Measurements from ENCODE around the gene MED12.

Gene MED12

DNA sequence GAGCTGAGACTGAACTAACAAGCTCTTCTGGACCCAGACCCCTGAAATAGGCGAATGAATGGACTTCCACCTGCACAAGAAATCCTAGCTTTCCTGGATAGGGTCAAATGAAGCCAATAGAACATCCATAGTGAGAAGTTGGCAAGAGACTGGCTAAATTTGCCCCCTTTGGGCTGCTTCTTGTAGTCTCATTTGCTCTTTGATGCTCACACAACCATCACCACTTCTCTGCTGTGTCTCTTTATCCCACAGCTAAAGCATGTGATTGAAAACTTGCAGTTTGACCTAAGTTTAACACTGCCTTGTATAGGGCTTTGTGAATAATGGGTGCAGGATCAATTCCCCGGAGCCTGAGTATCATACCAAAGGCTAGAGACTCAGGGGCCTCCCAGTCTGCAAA, 64.5 kb downstream of the MED12 start:
- no peak for TF ChIP-seq POLR2AphosphoS5 (IDR thresholded peaks at IDR 0.05; ENCODE audit: low read depth)
- TF ChIP-seq, protein P1, sequence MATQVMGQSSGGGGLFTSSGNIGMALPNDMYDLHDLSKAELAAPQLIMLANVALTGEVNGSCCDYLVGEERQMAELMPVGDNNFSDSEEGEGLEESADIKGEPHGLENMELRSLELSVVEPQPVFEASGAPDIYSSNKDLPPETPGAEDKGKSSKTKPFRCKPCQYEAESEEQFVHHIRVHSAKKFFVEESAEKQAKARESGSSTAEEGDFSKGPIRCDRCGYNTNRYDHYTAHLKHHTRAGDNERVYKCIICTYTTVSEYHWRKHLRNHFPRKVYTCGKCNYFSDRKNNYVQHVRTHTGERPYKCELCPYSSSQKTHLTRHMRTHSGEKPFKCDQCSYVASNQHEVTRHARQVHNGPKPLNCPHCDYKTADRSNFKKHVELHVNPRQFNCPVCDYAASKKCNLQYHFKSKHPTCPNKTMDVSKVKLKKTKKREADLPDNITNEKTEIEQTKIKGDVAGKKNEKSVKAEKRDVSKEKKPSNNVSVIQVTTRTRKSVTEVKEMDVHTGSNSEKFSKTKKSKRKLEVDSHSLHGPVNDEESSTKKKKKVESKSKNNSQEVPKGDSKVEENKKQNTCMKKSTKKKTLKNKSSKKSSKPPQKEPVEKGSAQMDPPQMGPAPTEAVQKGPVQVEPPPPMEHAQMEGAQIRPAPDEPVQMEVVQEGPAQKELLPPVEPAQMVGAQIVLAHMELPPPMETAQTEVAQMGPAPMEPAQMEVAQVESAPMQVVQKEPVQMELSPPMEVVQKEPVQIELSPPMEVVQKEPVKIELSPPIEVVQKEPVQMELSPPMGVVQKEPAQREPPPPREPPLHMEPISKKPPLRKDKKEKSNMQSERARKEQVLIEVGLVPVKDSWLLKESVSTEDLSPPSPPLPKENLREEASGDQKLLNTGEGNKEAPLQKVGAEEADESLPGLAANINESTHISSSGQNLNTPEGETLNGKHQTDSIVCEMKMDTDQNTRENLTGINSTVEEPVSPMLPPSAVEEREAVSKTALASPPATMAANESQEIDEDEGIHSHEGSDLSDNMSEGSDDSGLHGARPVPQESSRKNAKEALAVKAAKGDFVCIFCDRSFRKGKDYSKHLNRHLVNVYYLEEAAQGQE (IDR thresholded peaks at IDR 0.05; ENCODE audit: insufficient replicate concordance, low read depth) = no peak
- TF ChIP-seq, protein P2, sequence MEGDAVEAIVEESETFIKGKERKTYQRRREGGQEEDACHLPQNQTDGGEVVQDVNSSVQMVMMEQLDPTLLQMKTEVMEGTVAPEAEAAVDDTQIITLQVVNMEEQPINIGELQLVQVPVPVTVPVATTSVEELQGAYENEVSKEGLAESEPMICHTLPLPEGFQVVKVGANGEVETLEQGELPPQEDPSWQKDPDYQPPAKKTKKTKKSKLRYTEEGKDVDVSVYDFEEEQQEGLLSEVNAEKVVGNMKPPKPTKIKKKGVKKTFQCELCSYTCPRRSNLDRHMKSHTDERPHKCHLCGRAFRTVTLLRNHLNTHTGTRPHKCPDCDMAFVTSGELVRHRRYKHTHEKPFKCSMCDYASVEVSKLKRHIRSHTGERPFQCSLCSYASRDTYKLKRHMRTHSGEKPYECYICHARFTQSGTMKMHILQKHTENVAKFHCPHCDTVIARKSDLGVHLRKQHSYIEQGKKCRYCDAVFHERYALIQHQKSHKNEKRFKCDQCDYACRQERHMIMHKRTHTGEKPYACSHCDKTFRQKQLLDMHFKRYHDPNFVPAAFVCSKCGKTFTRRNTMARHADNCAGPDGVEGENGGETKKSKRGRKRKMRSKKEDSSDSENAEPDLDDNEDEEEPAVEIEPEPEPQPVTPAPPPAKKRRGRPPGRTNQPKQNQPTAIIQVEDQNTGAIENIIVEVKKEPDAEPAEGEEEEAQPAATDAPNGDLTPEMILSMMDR (IDR thresholded peaks at IDR 0.05; ENCODE audit: insufficient read depth, low read length) = no peak
- TF ChIP-seq GABPA (IDR thresholded peaks at IDR 0.05; ENCODE audit: low read depth) = no peak
- TF ChIP-seq SPI1 (IDR thresholded peaks at IDR 0.05; ENCODE audit: borderline replicate concordance, low read depth) = no peak
- Histone ChIP-seq H3K27ac (replicated peaks) (peak overlapping the region; percentile 95), H3K4me3 (replicated peaks; ENCODE audit: insufficient read depth, low read length) (no peak overlapping the region), H3K27me3 (ENCODE audit: insufficient read depth, poor library complexity, severe bottlenecking) (no peaks in the 10 kb centered on the region)
- DNase-seq (ENCODE audit: low read depth in 1 of 2, low spot score in 1 of 2) = no peak

DNA sequence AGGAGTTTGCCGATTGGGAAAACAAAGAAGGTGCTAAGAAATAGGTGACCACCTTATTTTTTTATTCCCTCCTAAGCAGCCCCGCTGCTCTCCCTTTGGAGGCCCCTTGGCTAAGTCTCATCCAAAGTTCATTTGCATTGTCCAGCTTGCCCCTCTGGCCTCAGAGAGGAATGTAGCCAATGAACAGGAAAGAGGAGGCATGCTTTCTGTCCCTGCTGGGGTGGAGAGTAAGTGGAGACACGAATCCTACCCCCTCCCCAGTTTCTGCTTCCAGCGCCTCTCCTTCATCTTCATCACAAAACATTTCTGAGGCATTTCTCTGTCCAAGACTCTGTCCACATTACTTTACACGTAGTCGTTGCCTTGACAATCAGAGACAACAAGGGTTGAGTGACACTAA, 64.9 kb downstream of the MED12 start:
- H3K27ac ChIP-seq (replicated peaks) = no peak overlapping the region
- no peak overlapping the region for H3K4me3 ChIP-seq (replicated peaks; ENCODE audit: insufficient read depth, low read length)
- DNase-seq (ENCODE audit: low read depth in 1 of 2, low spot score in 1 of 2) = no peak
- no peaks in the 10 kb centered on the region for H3K27me3 ChIP-seq (ENCODE audit: insufficient read depth, poor library complexity, severe bottlenecking)
- TF ChIP-seq, protein P1 (IDR thresholded peaks at IDR 0.05; ENCODE audit: insufficient replicate concordance, low read depth) = no peak
- TF ChIP-seq GABPA (IDR thresholded peaks at IDR 0.05; ENCODE audit: low read depth) (no peak), SPI1 (IDR thresholded peaks at IDR 0.05; ENCODE audit: borderline replicate concordance, low read depth) (no peak), POLR2AphosphoS5 (IDR thresholded peaks at IDR 0.05; ENCODE audit: low read depth) (no peak)
- TF ChIP-seq, protein P2 (IDR thresholded peaks at IDR 0.05; ENCODE audit: insufficient read depth, low read length) = no peak

DNA sequence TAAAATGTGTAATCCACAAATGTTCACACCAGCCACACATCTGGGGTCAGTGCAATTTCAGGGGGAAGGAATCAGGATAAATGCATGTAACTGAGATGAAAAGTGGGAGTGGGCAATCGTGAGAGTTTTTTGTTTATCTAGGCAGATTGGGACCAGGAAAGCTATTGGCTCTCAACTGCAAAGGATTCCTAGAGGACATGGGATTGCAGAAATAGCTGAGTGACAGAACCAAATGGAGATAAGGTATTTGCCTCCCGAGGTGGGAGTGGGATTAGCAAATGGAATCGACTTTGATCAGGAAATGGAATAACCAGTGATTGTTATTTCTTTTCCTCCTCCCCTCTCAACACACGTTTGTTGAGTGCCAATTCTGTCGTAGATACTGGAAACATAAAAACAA, 65.7 kb downstream of the MED12 start:
- DNase-seq (ENCODE audit: low read depth in 1 of 2, low spot score in 1 of 2) = no peak
- TF ChIP-seq, protein P2 (IDR thresholded peaks at IDR 0.05; ENCODE audit: insufficient read depth, low read length) = no peak
- TF ChIP-seq GABPA (IDR thresholded peaks at IDR 0.05; ENCODE audit: low read depth) (no peak), SPI1 (IDR thresholded peaks at IDR 0.05; ENCODE audit: borderline replicate concordance, low read depth) (no peak), POLR2AphosphoS5 (IDR thresholded peaks at IDR 0.05; ENCODE audit: low read depth) (no peak)
- TF ChIP-seq, protein P1 (IDR thresholded peaks at IDR 0.05; ENCODE audit: insufficient replicate concordance, low read depth) = no peak

More for the DNA sequence above, 65.7 kb downstream of the MED12 start:
- Histone ChIP-seq H3K27ac (replicated peaks) (no peak overlapping the region), H3K4me3 (replicated peaks; ENCODE audit: insufficient read depth, low read length) (no peak overlapping the region), H3K27me3 (ENCODE audit: insufficient read depth, poor library complexity, severe bottlenecking) (no peaks in the 10 kb centered on the region)

Measured in HL-60 (cell line).